NOMO-1 (cell line): ENCODE results near the gene SAMD9L.
A peak's percentile ranks its signal among the peaks of the same experiment; 100 is the strongest.
"Not testable (repeated sequence)": the region's sequence is repeated elsewhere in the genome, so short reads cannot be mapped to it uniquely, and the experiment has no call there.

Source experiments
- DNase-seq, 2 experiments: peaks; one replicate each; lab custom pipeline; 2025; ENCODE audit not compliant: unreplicated experiment in 2 of 2; lab: John Stamatoyannopoulos, UW

The SAMD9L gene

DNA sequence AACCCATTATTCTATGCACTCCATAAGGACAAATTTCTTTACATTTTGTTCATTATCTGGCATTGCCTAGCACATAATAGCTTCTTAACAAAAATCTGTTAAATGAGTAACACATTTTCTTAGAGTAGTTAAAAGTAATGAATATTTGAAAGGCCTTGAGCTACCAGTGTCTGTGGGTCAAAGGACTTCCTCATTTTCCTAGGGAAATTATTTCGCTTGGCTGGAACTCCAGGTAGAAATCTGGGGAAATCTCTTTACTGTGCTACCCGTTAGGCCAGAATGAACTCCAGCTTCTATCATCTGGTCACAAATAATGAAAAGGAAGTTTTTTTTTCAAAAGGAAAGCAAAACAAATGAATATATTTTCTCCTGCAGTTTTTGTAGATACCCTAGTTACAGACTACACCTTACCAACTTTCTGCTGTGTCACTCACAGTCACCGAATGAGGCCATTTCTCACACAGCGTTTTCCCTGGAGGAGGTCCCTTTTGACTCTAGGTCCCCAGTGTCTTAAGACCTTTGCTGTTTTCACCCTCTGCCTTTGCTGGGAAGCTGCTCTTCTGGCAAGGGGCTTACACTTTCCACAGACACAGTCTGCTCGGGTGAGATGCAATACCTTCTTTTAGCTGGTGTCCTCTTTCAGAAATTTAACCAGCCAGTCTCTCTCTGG lies 1.6 kb downstream of the SAMD9L start:
- peak; percentile 55 to 82 for DNase-seq

DNA sequence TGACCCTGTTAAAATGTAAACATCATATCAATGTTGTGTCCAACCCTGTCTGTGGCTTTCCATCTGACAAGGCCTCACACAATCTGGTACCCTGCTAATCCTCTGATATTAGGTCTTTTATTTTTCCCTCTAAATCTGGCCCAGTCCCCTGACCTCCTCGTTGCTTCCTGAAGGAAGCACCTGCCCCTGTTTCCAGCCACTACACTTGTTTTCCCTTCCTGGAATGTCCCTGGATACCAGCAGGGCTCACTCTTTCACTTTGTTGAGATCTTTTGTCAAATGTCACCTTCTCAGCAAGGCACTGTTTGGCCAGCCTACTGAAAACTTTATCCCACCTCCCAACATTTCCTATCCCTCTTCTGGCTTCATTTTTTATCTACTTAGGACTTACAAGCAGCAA lies 2.1 kb downstream of the SAMD9L start:
- no peak for DNase-seq

DNA sequence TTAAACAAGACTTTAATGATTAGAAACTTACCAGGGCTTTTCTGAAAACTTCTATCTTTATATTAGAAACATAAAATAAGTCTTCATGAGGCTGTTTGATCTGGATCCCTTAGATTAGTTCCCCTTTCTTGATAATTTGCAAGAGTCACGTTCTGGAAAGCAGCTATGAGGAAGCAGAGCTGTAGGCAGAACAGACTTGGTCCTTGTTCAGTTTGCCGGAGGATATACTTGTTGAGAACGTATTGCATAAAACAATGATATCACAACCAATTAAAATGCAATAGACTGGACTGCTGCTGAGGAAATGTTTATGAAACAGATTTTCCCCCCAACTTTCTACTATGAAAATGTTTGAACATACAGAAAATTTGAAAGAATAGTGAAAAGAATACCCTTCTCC lies 2.8 kb downstream of the SAMD9L start:
- peak; percentile 95 to 100 for DNase-seq

DNA sequence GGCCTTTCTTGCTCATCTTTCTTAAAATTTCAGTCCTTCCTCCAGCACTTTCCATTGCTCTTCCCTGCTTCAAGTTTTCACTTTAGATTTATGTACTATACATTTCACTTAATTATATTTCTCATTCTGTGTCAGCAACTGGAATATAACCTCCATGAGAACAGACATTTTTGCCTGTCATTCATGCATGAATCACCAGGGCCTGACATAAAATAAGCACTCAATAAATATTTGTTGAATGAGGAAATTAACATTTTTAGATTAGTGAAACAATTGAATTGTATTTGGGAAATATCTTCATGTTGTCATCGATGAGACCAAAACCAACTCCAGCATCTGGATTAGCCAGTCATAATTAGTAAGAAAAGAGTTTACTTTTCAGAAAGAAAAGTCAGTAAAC lies 6.1 kb downstream of the SAMD9L start:
- DNase-seq: no peak

DNA sequence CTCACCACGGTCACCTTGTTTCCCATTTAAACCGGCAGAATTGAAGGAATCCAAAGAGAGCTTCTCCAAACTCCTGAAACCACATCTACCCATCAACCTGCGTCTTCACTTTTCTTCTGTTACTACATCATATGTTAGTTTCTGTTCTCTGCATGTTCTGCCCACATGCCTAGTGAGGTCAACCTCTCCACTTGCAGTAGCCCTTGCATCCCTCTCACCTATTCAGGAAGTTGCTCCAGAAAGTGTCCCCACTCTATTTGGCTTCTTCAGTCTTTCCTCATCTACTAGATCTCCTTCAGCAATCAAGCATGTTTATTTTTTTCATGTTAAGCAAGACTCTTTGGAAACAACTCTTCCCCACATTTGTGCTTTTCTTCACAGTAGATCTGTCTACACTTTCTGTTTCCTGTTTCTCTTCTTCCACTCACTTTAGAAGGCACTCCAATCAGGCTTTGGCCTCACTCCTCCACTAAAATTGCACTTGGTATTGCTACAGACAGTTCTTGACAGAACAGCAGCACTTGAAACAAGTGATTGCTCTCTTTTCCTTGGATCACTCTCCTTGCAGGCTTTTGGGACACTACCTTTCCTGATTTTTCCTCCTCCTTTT lies 7.5 kb downstream of the SAMD9L start:
- peak in 1 of 2 experiments; percentile 16 for DNase-seq

DNA sequence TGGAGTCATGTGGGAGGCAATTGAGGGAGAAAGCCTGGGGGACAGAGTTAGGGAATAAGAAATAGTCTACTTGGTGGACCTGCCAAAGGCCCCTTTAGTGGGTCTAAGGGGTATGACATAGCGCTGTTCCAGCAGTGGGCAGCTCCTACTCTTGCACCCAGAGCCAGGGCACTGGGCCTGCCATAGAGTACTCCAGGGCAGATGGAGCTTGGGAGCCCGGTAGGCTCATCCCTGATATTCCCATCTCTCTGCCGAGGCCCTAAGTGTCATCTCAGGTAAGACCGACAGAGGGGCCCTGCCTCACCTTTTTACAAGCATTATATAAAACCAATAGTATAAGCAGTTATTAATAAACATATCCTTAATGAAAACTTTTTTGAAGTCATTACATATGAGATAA lies 9.6 kb downstream of the SAMD9L start:
- DNase-seq: no peak

DNA sequence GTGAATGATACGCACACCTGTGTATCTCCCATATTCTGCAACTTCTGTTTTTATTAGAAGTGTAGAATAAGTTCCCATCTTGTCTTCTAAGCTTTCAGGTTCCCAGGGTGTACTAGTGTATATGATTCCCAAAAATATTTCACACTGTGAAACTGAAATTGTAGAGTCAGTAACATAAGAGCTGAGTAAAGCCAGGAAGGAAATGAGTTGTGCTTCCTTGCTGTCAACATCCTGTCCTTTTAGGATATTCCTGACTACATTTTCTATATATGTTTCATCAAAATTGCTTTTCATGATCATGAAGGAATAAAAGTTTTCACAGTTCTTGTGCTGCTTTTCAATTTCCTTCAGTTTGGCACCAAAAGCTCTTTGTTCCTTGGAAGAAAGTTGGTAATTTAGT lies 15.2 kb downstream of the SAMD9L start:
- no peak for DNase-seq

DNA sequence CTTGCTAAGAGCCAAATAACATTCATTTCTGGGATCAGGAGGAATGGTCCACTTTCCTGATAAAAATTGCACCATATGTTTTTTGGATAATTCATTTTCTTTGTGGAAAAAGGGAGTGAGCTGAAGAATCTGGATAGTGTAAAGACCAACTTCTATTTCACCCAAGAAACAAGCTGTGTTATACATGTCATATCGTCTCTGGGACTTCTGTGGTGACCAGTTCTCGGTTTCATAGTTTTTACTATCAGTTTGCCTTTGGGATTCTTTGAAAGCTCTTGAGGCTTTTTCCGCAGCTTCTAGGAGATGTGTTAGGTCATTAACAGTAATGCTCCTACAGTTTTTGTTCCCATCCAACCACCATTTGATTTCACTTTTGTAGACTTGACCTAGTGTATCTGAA lies 16.0 kb downstream of the SAMD9L start:
- DNase-seq: no peak

DNA sequence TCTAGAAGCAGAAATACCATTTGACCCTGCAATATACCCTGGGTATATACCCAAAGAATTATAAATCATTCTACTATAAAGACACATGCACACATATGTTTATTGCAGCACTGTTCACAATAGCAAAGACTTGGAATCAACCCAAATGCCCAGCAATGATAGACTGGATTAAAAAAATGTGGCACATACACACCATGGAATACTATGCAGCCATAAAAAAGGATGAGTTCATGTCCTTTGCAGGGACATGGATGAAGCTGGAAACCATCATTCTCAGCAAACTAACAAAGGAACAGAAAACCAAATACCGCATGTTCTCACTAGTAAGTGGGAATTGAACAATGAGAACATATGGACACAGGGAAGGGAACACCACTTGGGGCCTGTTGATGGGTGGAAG lies 21.2 kb downstream of the SAMD9L start:
- DNase-seq: not testable (repeated sequence)

DNA sequence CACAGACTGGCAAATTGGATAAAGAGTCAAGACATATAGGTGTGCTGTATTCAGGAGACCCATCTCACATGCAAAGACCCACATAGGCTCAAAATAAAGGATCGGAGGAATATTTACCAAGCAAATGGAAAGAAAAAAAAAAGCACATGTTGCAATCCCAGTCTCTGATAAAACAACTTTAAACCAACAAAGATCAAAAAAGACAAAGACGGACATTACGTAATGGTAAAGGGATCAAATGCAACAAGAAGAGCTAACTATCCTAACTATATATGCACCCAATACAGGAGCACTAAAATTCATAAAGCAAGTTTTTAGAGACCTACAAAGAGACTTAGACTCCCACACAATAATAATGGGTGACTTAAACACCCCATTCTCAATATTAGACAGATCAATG lies 24.7 kb downstream of the SAMD9L start:
- not testable (repeated sequence) for DNase-seq

DNA sequence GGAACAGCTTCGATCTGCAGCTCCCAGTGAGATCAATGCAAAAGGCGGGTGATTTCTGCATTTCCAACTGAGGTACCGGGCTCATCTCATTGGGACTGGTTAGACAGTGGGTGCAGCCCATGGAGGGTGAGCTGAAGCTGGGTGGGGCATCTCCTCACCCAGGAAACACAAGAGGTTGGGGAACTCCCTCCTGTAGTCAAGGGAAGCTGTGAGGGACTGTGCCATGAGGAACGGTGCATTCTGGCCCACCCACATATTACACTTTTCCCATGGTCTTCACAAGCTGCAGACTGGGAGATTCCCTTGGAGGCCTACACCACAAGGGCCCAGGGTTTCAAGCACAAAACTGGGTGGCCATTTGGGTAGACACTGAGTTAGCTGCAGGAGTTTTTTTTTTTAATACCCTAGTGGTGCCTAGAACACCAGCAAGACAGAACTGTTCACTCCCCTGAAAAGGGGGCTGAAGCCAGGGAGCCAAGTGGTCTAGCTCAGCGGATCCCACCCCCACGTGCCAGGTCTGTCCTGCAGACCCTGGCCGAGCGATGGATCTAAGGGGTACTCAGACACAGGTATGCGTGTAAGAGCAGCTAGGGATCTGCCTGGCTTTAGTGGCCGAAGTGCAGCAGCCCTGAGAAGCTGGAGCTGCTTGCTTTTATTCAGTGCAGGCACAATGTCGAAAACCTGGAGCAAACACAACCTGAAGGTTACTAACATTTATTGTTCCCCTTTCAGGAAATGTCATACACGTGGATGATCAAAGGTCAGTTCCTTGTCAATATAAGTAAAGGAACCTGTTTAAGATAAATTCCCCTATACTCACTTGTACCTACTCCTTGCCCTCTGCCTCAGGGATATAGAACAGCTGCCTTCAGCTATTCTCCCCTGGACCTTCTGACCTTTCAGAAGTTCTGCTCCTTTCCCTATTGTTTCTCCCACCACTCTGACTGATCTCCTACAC lies 27.3 kb downstream of the SAMD9L start:
- DNase-seq: no peak

DNA sequence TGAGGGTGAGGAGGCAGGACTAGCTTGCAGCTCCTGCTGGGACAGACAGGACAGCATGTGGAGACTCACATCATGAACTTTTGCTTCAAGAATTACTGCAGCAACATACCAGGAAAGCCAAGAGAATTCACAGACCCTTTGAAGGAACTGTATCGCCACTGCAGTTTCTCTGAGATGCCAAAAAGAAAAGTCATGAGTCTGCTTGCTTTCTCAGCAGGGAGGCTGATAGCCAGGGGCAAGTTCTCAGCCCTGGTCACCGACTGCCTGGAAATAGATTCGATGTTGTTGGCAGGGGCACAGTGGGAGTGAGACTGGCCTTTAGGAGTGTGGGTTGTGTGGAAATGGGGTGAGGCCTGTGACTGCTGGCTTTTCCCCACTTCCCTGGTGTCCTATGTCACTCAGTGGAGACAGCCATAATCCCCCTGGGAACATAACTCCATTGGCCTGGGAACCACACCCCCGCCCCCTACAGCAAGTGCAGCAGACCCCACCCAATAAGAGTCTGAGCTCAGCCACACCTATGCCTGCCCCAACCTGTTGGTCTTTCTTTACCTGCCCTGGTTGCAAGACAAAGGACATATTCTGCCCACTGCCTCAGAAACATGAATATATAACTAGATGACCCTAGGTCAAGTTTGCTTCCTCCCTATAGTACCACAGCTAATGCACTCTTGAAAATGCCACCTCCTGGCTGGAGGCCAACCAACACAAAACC lies 28.8 kb downstream of the SAMD9L start:
- no peak for DNase-seq

DNA sequence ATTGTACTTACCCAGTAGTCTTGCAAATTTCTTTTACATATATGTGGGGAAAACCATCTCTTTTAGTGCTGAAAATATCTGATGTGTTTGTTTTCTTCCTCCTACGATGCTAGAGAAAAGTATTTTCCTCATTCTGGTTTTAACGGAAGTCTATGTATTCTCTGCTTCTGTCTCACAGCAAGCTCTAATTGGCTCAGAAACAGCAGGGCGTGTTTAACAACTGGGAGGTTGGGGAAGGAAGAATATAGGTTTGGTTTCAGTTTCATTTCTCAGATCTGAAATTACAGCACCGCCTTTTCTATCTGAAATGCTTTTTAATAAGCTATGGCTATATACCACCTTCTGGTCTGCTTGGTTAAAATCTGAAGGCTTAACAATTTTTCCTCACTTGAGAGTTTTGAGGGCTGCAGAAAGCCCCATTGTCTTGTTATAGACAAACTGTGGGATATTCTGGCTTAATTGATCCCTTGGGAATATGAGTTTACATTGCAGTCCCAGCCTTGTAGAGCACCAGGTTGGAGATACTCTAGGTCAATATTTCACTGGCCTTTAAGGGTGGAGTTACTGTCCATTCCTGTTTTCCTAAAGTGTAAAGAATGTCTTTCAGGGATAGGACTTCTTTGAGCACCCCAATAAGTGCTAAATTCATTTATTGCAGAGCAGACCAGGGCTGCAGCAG lies 30.2 kb downstream of the SAMD9L start, which contains the start of gene SAMD9:
TSS of gene SAMD9 (minus strand) at position 128 of the 679 bp plus-strand sequence. CDS start 11,882 bp downstream, outside the sequence.
- peak; percentile 96 to 100 for DNase-seq

DNA sequence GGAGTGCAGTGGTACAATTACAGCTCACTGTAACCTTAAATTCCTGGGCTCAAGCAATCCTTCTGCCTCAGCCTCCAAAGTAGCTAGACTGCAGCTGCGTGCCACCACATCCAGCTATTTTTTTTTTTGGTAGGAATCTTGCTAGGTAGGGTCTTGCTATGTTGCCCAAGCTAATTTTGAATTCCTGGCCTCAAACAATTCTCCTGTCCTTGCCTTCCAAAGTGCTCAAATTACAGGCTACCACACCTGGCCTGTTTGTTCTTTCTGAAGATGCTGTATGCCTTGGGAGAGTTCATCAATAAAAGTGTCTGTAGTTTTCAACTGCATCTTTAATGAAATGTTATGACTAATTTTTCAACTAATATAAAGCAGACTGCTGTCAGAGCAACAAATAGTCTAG lies 30.9 kb downstream of the SAMD9L start:
- no peak for DNase-seq

DNA sequence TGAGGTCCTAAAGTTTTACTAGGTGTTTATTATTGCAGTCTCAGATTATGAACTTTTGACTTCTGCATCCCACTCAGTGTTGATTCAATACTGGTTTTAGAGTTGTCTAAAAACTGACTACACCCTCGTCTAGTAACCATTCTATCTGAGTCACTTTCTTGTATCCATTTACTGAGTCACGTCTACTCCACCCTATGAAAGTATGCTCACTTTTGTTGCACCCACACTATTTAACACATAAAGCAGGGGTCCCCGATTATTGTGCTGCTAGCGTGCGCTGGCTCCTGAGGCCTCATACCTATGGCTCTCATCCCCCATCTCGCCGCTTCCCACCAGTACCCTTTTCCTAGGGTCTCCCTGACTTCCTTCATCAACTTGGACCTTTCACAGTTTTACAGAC lies 32.4 kb downstream of the SAMD9L start:
- DNase-seq: no peak

DNA sequence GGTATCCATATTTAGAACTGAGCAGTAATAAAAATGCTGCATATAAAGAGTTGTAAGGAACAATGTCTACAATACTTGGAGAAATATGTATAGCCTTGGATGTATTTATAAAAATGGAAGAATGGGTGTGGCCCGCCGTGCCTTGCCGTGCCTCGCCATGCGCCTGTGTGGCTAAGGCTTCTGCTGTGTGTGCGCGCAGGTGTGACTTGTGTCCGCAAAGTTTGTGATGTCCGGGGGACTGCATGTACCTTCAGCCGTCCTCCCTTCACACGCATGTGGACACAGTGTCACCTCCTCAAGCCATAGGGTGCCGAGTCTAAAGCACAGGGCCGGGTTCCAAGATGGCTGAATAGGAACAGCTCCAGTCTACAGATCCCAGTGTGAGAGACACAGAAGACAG lies 40.2 kb downstream of the SAMD9L start:
- DNase-seq: no peak

DNA sequence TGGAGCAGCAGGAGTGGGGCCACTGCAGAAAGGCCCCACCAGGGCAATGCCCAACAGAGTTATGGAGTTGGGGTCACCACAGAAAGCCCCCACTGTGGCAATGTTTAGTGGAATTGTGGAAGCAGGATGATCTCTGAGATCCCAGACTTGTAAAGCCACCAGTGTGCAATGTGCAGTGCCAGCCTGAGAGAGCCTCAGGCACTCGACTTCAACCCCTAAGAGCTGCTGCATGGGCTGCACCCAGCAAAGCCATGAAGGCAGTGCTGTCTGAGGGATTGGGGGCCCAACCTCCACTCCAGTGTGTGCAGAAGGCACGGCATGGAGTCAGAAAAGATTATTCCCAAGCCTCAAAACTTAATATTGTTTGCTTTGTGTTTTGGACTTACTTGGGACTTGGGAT lies 50.8 kb downstream of the SAMD9L start:
- DNase-seq: no peak

DNA sequence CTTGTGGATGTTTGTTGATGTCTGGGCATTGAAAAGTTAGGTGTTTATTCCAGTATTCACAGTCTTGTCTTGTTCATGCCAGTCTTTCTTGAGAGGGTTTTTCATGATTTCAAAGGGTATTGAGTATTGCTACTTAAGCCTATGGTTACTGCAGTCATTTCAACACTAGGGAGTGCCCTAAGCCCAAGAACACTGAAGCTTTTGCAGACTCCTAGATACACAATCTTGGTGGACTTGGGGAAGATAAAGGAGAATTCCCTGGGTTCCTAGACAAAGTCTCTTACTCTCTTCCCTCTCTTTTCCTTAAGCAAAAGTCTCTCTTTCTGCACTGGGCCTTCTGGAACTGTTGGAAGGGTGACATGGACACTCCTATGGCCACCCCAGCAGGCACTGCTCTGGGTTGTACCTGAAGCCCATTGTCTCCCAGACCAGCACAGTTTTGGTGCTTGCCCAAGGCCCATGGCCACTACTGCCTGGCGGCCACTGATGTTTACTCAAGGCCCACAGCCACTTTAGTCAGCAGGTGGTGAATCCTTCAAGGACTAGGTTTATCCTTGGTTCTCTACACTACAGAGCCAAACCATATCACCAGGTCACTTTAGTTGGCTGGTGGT lies 55.3 kb downstream of the SAMD9L start:
- DNase-seq: peak in 1 of 2 experiments; percentile 39
